Stimulated activated CD4-positive, alpha-beta T cell treated with anti-CD3 and anti-CD28 coated beads, TNF-alpha, amount 100 ng/mL, for 4 hours (primary cell): ENCODE measurements around the gene RFX5.
"Not testable (repeated sequence)": the region's sequence is repeated elsewhere in the genome, so short reads cannot be mapped to it uniquely, and the experiment has no call there.

ENCODE experiments used
- DNase-seq, 3 experiments: peaks; one replicate each; pipeline ENCODE4 v3.0.0-alpha.2; 2020; ENCODE audit warnings: low read depth in 3 of 3

Gene RFX5

DNA sequence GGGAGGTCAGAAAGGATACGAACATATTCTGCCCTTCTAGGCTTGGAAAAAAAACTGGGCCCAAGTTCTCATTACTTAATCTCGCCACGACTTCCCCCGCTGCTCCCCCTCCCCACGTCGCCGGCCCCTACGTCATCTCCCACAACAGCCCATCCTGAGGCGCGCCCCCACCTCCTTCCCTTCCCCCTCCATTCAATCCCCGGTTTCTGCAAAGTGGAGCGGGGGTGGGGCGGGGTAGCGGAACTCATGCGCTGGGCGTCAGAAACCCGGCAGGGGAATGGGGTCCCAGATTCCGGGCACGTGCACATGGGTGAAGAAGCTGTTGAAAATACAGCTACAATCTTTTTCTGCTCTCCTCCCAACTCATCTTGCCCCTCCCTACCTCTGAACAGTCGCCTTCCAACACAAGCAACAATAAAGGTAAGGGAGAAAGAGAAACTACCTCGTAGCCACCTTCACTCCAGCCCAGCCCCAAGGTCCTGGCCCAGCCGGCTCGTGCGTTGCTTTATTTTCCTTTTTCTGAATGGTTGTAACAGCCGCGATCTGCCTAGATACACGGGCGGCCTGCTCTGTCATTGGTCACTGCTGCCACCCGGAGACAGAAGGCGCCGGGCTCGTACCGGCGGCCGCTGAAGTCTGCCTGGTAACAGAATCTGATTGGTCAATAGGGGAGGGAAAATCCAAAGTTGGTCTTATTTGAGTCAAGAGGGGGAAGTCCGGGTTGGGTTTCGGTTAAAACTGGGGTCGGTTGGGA lies at the start of gene RFX5:
Gene RFX5 (minus strand): TSS at position 484 of the 754 bp plus-strand sequence. CDS start 932 bp downstream, outside the sequence.
- peak; percentile 69 to 90 (median 88) for DNase-seq

DNA sequence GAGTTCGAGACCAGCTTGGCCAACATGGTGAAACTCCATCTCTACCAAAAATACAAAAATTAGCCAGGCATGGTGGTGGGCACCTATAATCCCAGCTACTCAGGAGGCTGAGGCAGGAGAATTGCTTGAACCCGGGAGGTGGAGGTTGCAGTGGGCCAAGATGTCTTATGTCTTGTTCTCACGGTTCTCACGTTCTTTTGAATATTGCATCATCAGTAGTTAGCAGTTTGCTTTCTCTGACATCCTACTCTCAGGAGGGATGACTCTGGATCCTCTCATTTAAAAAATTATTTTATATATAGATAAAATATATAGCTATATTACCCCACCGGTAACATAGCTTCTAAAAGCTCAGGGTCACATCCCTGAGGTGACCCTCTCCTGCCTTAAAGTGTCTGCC lies 49.2 kb upstream of the RFX5 start:
- DNase-seq = not testable (repeated sequence)

DNA sequence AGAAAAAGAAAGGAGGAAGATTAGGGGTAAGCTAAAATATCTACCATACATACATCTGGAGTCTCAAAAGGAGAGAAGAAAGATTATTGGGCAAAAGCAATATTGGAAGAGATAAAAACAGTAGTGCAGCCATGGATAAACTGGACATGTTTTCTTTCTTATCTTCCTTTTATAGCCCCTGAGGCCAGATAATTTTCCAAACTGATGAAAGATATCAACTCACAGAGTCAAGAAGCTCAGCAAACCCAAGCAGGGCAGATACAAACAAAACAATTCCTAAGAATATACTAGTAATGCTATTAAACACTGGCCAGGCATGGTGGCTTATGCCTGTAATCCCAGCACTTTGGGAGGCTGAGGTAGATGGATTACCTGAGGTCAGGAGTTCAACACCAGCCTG lies 46.5 kb upstream of the RFX5 start:
- no peak for DNase-seq

DNA sequence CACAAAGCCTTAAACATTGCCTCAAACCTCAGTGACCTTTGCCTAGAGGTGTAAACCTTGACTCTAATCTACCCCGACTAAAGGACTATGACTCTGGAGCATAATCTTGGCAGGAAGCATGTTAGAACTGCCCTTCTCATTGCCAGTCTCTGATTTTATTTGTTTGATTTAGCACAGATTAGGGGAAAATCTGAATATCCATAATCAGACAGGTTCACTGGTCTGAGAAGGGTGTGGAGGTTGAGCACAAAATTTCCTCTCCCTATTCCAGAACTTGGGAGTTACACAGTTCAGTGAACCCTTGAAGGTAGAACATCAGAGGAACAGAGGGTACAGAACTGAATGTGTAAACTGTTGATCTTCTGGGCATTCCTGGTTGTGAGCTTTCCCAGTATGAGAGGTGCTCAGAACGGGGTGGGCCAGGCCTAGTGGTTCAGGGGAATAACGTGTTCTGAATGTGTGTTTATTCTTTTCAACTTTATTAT lies 44.1 kb upstream of the RFX5 start:
- DNase-seq = no peak

DNA sequence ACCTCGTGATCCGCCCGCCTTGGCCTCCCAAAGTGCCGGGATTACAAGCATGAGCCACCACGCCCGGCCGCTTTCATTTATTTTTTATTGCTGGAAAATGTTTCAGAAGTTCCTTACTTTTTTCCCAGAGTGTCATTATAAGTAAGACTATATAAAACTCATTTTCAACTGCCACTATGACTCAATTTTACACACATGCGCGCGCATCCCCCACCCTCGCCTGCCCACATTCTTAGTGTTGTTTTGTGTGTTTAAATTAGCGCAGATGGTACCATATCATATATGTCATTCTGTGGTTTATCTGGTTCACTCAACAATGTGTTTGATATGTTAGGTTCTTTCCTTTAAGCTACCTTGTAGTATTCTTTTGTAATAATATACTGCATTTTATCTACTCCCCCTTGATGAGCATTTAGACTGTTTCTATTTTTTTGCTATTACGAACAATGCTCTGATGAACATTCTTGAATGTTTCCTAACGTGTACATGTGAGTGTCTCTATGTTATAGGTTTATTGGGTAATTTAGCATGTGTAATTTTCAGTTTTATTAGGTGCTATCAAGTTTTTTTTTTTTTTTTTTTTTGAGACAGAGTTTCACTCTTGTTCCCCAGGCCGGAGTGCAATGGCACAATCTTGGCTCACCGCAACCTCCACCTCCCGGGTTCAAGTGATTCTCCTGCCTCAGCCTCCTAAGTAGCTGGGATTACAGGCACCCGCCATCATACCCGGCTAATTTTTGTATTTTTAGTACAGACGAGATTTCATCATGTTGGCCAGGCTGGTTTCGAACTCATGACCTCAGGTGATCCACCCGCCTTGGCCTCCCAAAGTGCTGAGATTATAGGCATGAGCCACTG lies 43.4 kb upstream of the RFX5 start:
- not testable (repeated sequence) for DNase-seq

DNA sequence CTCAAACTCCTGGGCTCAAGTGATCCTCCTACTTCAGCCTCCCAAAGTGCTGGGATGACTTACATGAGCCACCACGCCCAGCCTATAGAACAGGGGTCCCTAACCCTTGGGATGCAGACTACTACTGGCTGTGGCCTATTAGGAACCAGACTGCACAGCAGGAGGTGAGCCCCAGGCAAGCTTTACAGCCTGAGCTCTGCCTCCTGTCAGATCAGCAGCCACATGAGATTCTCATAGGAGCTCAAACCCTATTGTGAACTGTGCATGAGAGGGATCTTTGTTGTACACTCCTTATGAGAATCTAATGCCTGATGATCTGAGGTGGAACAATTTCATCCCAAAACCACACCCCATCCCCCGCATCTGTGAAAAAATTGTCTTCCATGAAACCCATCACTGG lies 39.0 kb upstream of the RFX5 start:
- DNase-seq = no peak

DNA sequence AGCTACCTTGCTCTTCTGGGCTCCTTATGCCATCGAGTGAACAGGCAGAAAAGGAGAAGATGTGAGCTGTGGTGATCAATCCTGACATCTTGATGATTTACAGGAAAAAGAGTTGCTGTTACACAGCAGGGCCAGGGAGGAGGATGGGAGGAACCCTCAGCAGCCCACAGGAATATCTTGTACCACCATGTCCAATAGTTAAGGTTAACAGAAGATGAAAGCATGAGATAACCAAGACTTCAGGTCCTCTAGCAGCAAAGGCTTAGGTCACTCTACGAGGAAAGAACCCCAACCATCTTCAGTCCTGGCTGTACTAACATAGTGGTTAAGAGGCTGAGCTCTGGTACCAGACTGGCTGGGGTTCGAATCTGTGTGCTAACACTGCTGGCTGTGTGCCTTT lies 37.5 kb upstream of the RFX5 start:
- DNase-seq = no peak

DNA sequence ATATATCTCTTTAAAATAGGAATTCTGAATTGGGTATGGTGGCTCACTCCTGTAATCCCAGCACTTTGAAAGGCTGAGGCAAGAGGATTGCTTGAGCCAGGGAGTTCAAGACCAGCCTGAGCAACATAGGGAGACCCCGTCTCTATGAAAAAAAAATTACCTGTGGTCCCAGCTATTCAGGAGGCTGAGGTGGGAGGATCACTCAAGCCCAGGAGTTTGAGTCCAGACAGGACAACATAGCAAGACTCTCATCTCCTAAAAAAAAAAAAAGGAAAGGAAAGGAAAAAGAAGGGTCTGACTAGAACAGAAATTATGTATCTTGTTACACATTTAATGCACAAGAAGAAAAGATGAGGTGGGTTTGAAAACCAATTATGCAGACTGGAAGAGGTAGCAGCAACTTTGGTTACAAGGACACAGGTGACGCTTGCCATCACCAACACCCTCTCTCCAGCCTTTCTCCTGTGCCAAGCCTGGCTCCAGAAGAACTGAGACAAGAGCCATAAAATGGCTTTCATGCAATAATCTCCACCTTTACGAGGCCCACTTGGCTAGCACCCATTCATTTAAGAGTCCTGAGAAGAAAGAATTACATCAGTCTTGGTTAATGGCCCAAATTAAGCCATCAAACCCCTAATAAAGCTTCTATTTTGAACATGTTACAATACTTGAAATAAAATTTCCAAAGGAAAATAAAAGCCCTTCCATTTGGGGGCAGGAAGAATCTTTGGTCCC lies 30.3 kb upstream of the RFX5 start:
- DNase-seq = no peak

DNA sequence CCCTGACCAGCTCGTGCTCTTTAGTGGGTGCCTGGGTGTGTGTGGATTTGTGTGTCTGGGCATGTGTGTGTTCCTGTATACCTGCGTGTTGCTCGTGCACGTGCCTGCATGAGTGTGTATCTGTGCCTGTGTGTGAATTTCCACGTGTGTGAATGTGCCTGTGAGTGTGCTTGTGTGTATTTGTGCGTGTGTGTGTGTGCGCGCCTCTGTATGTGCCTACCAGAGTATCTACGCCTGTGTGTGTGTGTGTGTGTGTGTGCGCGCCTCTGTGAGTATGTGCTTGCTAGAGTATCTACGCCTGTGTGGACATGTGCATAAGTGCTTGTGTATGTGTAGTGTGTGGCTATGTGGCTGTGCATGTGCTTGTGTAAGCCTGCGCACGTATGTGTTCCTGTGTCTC lies 26.1 kb upstream of the RFX5 start:
- DNase-seq = no peak

DNA sequence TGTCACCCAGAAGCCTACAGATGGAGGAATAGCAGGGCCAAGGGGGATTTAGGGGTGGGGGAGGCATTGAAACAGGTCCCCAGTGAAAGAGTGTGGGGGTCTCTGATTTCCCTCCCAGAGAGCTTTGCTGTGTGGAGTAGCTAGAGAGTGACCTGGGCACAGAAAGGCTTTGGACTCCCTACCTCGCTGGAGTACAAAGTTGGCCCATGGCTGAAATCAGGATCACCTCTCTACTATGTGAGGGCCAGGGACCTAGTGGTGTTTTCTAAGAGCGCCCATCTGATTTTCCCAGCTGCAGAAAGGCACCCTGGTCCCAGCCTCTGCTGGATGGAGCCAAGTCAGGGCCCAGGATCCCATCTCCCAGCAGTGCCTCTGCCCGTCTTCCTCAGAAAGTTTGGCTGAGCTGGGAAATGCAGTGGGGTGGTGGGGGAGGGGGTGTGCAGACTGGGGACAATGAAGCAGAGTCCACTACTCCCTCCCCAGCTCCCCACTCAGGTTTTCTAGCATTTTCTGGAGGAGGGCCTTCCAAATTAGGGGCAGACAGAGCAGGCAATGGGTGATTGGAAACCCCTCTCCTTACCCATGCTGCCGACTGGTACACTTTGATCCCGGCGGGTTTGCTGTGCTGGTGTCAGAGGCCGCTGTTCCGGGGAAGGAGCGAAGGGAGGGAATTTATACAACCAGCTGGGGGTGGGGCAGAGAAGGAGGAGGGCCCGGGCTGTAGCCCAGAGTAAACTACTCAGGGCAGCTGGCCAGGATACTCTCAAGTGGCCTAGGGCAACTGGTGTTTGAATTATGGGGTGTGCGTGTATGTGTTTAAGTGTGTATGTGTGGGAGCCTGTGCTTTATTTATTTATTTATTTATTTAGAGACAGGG lies 25.2 kb upstream of the RFX5 start, which contains the start of gene SELENBP1:
Gene SELENBP1 (minus strand): TSS at position 648 of the 877 bp plus-strand sequence. CDS start 64 bp downstream, at position 584.
- DNase-seq = no peak

DNA sequence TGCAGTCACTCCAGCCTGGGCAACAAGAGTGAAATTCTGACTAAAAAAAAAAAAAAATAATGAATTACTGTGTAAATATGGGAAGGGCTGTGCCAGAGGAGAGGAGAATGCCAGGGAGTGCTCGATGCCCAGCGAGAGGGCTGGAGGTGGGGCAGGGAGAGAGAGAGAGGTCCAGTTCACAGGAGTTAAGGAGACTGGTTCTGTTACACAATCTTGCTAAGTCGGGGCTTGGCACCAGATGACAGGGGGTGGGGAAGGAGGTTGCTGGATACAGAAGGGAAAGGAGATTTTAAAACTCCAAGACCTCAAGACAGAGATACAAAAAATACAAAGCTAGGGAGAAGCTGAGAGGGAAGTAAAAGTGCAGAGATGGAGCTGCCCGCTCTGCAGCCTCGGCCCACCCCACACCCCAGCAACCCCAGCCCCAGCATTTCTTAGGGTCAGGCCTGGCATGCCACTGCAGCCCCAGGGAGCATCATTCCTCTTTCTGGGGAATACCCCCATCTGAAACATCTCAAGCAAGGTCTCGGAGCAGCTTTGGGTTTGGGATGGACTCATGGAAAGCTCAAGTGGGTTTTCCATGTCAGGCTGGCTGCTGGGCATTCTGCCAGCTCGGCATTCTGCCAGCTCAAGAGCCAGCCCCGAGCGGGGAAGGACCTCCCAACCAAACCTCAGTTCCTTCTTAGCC lies 24.5 kb upstream of the RFX5 start:
- DNase-seq = no peak

DNA sequence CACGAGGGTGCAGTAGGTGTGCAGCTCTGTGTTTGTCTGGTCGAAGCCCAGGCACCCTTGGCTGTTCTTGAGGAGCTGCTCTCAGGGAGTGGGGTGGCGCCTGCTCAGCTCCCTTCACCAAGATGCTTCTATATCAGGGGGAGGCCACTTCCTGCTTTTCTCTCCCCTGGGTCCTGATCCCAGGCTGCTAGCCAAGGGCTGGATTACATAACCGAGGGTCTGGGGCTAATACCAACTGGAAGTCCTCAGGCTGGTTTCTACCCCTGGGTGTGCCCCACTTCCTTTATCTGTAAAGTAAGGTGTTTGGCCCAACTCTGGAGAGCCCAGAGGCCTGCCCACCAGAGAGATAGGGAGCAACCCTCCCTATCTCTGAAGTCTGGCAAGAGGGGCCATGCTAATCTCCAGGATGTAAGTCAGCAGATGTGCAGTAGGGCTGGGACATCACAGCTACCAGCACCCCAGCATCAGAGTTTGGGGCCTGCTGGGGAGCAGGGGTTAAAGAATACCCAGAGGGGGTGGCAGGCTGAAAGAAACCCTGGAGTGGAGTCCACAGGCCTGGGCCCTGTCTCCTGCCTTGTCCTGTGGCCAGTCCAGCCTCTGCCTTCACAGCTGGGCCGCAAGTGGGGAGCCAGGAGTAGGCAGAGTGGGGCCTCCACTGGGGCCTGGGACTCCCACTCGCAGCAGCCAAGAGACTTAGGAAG lies 23.3 kb upstream of the RFX5 start:
- DNase-seq = no peak

DNA sequence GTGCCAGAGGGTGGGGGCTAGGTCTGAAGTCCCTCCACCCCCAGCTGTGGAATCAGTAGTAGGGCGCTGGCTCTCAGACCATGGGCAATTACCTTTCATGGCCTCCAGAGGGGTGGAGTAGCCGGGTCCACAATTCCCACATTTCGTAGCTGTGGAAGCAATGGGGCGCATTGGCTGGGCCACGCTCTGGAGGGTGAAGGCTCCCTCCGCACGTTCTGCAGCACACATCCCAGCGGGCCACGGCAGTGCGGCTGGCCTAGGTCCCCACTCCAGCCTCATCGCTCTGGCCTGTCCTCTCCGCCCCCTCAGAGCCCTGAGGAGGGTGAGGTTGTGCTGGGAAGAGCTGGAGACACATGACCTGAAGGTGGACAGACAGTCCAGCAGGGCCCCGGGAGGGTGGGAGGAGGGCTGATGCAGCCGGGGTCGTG lies 22.6 kb upstream of the RFX5 start:
- DNase-seq = no peak

DNA sequence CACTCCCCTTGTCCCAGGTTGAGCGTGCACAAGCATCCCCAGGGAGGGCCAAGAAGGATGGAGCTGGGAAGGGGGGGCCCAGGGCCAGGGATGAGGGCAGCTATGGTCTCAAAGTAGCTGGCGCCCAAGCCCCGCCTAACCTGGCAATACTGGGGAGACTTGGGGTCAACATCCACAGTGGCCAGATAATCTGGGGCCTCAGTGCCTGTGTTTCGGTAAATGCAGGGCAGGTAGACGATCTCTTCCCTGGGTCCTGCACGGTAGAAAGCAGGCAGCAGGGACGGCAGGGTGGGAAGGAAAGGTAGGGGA lies 22.2 kb upstream of the RFX5 start:
- no peak for DNase-seq

DNA sequence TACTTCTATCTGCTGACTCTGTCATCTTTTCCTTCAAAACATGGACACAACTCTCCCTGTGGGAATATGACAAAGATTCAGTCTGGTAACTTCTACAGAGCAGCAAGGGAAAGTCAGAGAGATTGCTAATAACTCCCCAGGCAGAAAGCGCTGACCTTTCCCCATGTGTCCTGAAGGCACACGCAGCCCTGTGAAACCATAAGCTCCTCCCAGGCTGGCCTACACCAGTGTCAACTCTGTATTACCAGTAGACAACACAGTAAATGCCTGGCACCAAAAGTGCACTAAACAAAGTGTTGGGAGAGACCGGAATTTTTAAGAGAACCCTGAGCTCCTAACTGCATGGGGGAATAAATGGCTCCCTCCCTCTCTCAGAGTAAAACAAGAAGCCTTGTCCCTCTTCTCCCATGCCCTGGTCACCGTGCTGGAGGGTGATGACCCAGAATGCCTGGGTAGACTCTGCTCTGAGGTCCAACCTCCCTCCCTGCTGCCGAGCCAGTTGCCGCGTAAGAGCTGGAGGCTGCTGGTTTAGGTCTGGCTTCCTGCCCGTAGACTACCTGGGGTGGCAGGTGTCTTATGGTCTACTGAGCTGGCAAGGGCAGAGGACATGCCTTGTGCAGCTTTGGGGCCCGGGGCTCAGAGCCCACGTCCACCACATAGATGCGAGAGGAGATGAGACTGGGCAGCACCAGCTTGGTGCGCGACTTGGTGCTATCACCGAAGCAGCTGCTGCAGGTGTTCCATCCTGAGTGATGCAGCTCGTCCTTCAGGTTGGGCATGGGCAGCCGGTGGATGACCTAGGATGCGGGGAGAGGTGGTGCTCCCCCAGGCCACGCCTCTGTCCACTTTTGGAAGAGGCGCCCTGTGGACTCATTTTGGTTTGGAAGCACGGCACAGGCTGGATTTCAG lies 21.6 kb upstream of the RFX5 start:
- no peak for DNase-seq

DNA sequence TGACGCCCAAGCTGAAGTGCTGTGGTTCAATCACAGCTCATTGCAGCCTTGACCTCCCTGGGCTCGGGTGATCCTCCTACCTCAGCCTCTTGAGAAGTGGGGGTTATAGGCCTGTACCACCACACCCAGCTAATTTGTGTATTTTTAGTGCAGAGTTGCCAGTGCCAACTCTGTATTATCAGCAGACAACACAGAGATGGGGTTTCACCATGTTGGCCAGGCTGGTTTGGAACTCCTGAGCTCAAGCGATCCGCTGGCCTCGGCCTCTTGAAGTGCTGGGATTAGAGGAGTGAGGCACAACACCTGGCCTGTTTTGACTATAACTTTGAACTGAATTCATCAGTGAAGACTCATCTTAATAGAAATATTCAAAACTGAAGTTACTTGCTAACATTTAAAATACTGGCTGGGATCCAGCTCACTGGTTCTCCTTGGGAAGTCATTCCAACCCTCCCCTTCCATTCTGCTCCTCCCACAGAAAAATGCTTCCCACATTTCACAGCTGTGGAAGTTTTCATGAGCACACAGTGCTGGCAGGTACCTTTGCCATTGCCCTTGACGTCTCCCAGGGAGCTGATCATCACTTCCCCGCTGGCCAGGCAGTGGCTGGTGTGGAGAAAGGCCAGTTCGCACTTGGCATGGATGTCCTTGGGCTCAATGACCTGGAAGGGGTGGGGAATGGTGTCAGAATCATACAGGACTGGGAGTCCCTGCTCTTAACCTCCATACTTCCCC lies 20.8 kb upstream of the RFX5 start:
- DNase-seq = no peak

DNA sequence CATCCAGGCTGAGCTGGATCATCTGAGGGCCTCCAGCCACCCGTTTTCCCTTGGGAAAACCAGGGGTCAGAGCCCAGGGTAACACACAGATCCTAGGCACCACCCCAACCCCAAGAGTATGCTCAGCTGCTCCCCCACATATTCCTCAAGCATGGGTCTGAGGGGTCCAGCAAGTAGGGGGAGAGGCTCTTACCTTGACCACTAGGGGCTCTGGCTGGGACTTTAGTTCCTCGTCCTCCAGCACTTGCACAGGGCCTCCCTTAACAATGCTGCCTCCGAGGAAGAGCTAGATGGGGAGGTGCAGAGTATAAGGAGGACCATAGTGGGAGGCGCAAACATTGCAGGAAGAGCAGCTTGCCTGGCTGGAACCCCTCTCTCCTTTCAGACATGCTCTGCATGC lies 17.9 kb upstream of the RFX5 start:
- no peak for DNase-seq
